A673 (cell line): ENCODE data around the gene KRT86.

Experiments
- CTCF ChIP-seq: fragments of 300-800, 200-600 bp; sonication (generic); conservative IDR thresholded peaks from 2 replicates; pipeline ENCODE4 v1.5.1; 2017; ENCODE audit warnings: low read depth, mild to moderate bottlenecking, antibody characterized with exemption, low read length, moderate library complexity, mixed read lengths
- EZH2 ChIP-seq: fragments of 200-600 bp; sonication (generic); IDR thresholded peaks from 2 replicates; pipeline ENCODE4 v1.6.1; 2017; ENCODE audit warnings: borderline replicate concordance, low read depth, mild to moderate bottlenecking, mixed read lengths, antibody characterized with exemption, low read length; ENCODE audit not compliant: poor library complexity, severe bottlenecking

- no peak for TF ChIP-seq CTCF
- no peak for TF ChIP-seq EZH2
Observed at GRCh38 chr12:52243856-52244614, 30.4 kb upstream of the KRT86 start.
